ENCODE data around the gene RPL35A.
"Not testable (repeated sequence)": the region's sequence is repeated elsewhere in the genome, so short reads cannot be mapped to it uniquely, and the experiment has no call there.

RPL35A gene

GRCh38 chr3:197949778-197950676 lies at the start of gene RPL35A:
RPL35A (plus strand) TSS chr3:197950190; CDS start chr3:197950968, 778 bp downstream.
- peak; percentile 98 for DNase-seq

- no peak for DNase-seq
Measured at GRCh38 chr3:197901626-197902025, 48.4 kb upstream of the RPL35A start.

- peak; percentile 84 for DNase-seq
Measured at GRCh38 chr3:197906023-197906849, 43.8 kb upstream of the RPL35A start.

GRCh38 chr3:197906850-197907187 lies 43.2 kb upstream of the RPL35A start:
- DNase-seq, result no peak

- no peak for DNase-seq
Measured at GRCh38 chr3:197907196-197907595, 42.8 kb upstream of the RPL35A start.

GRCh38 chr3:197908550-197908949 lies 41.4 kb upstream of the RPL35A start:
- DNase-seq, result not testable (repeated sequence)

- DNase-seq, result no peak
Measured at GRCh38 chr3:197908957-197909701, 40.9 kb upstream of the RPL35A start.

GRCh38 chr3:197912741-197913476 lies 37.1 kb upstream of the RPL35A start:
- no peak for DNase-seq

GRCh38 chr3:197913641-197914380 lies 36.2 kb upstream of the RPL35A start:
- DNase-seq, result peak; percentile 11

GRCh38 chr3:197921429-197922275 lies 28.3 kb upstream of the RPL35A start:
- not testable (repeated sequence) for DNase-seq

GRCh38 chr3:197926418-197926817 lies 23.6 kb upstream of the RPL35A start:
- no peak for DNase-seq

- not testable (repeated sequence) for DNase-seq
Measured at GRCh38 chr3:197927578-197927977, 22.4 kb upstream of the RPL35A start.

GRCh38 chr3:197936819-197937384 lies 13.1 kb upstream of the RPL35A start:
- DNase-seq, result peak; percentile 39

- DNase-seq, result no peak
Measured at GRCh38 chr3:197940745-197941384, 9.1 kb upstream of the RPL35A start.

GRCh38 chr3:197942956-197943556 lies 6.9 kb upstream of the RPL35A start:
- peak; percentile 59 for DNase-seq

GRCh38 chr3:197949191-197949777 lies 706 bp upstream of the RPL35A start:
- DNase-seq, result no peak

GRCh38 chr3:197950677-197951061 lies 679 bp downstream of the RPL35A start:
- DNase-seq, result no peak

- DNase-seq, result no peak
Measured at GRCh38 chr3:197951392-197951990, 1.5 kb downstream of the RPL35A start.

- DNase-seq, result no peak
Measured at GRCh38 chr3:197952440-197952839, 2.5 kb downstream of the RPL35A start.

All from NCI-H1105 treated with DMSO at 0.1 percent for 48 hours (cell line).